ENCODE data around the gene PLCH1. TPM values are rescaled to one million over a fixed set of nuclear protein-coding genes. Genes with fewer than 3 reads are reported as not detected.
A peak's percentile ranks its signal among the peaks of the same experiment; 100 is the strongest.

The PLCH1 gene
- total RNA-seq, 1 experiment from 2014 or later, result 4.1 TPM

- ATAC-seq (peak; percentile 81), DNase-seq (peak; percentile 73)
- intact Hi-C loops (cut with micrococcal nuclease), result loop anchor here (1.0 to 2.0 kb wide), 5 partner anchors 42 to 350 kb away; partner anchors contain the start of gene PLCH1
- Histone ChIP-seq H4K20me1 (ENCODE audit: low read length) (no peaks in the 10 kb centered on the region), H3K27me3 (ENCODE audit: low read length) (no peaks in the 10 kb centered on the region), H3K9me2 (replicated peaks; ENCODE audit: low read length) (no peaks in the 10 kb centered on the region), H3K4me2 (ENCODE audit: low read length) (no peak overlapping the region), H3K27ac (ENCODE audit: low read length) (no peak overlapping the region), H3F3A (ENCODE audit: low read length, unreplicated experiment) (no peaks in the 10 kb centered on the region), H2AFZ (ENCODE audit: low read length) (no peak overlapping the region), H3K9ac (ENCODE audit: low read length) (no peak overlapping the region), H3K4me3 (ENCODE audit: low read length) (no peak overlapping the region), H3K4me1 (ENCODE audit: insufficient read depth, low read length) (peaks cover 14% of the 10 kb centered on the region), H3K9me3 (ENCODE audit: low read length) (no peaks in the 10 kb centered on the region), H3K79me2 (ENCODE audit: low read length) (no peaks in the 10 kb centered on the region), H3K36me3 (ENCODE audit: low read depth, low read length) (no peaks in the 10 kb centered on the region)
- no TSS peak for BruUV-seq (replicated peaks)
- CTCF ChIA-PET, result interaction anchor here (0.8 to 2.6 kb wide), 5 partner anchors 99 to 350 kb away, joined by 3 to 37 read pairs (median 4); partner anchors contain the start of gene C3orf33
- TF ChIP-seq CTCF (conservative IDR thresholded peaks at IDR 0.05; ENCODE audit: low read depth, low read length) (no peak), EZH2phosphoT487 (IDR thresholded peaks at IDR 0.05; ENCODE audit: borderline replicate concordance, low read length) (no peak), EZH2 (IDR thresholded peaks at IDR 0.05; ENCODE audit: low read length, unreplicated experiment) (no peak)
- POLR2A ChIA-PET (ENCODE audit: unreplicated experiment), result no interaction called here
Measured at GRCh38 chr3:155702745-155703591, 41.9 kb downstream of the PLCH1 start.

DNA sequence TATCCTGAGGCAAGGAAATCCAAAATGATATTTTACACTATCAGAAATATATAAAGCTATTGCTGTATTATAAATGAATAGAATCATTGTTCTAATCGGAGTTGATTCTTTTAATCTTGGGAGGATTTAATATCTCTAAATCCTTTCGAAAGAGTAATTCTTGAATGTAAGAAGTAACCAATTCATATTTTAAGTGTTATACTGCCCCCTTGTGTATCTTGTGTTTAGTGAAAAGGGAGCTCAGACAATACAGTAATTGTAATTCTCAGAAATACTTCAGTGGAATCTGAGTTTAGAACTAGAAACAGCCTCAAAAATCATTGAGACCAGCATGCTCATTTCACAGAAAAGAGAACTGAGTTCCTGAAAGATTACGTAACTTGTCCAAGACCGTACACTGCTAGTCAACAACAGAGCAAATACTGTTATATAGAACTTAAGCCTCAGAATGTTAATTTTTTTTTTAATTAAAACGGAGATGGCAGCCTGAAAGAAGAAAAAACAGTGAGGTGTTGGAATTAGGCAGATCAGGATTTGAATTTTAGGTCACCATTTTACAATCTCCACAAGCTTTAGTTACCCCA, 42.9 kb downstream of the PLCH1 start:
- no peaks in the 10 kb centered on the region for H3F3A ChIP-seq (ENCODE audit: low read length, unreplicated experiment)
- DNase-seq, result peak; percentile 90
- no peaks in the 10 kb centered on the region for H3K27me3 ChIP-seq (ENCODE audit: low read length)
- no peaks in the 10 kb centered on the region for H3K79me2 ChIP-seq (ENCODE audit: low read length)
- no peak overlapping the region for H3K27ac ChIP-seq (ENCODE audit: low read length)
- POLR2A ChIA-PET (ENCODE audit: unreplicated experiment), result interaction anchor here (0.5 kb wide), 1 partner anchor 65 kb away, joined by 3 read pairs; no protein-coding TSS in a partner anchor
- no peak overlapping the region for H3K4me3 ChIP-seq (ENCODE audit: low read length)
- CTCF ChIA-PET, result interaction anchor here (0.5 to 2.6 kb wide), 17 partner anchors 22 to 1087 kb away, joined by 3 to 37 read pairs (median 3); partner anchors contain the start of genes C3orf33 and PLCH1
- H3K36me3 ChIP-seq (ENCODE audit: low read depth, low read length), result no peaks in the 10 kb centered on the region
- H3K9ac ChIP-seq (ENCODE audit: low read length), result no peak overlapping the region
- H3K9me3 ChIP-seq (ENCODE audit: low read length), result no peaks in the 10 kb centered on the region
- peaks cover 14% of the 10 kb centered on the region for H3K4me1 ChIP-seq (ENCODE audit: insufficient read depth, low read length)
- no peak overlapping the region for H3K4me2 ChIP-seq (ENCODE audit: low read length)
- ATAC-seq, result peak; percentile 41
- BruUV-seq (replicated peaks), result no TSS peak
- TF ChIP-seq CTCF (conservative IDR thresholded peaks at IDR 0.05; ENCODE audit: low read depth, low read length) (peak; percentile 89), EZH2phosphoT487 (IDR thresholded peaks at IDR 0.05; ENCODE audit: borderline replicate concordance, low read length) (no peak), EZH2 (IDR thresholded peaks at IDR 0.05; ENCODE audit: low read length, unreplicated experiment) (no peak)
- no peaks in the 10 kb centered on the region for H3K9me2 ChIP-seq (replicated peaks; ENCODE audit: low read length)
- H2AFZ ChIP-seq (ENCODE audit: low read length), result no peak overlapping the region
- no peaks in the 10 kb centered on the region for H4K20me1 ChIP-seq (ENCODE audit: low read length)
- intact Hi-C loops (cut with micrococcal nuclease), result loop anchor here (1.0 to 2.0 kb wide), 4 partner anchors 159 to 349 kb away; no protein-coding TSS in a partner anchor
